Measurements from ENCODE around the gene KCNIP4. TPM values are rescaled to one million over a fixed set of nuclear protein-coding genes. Genes with fewer than 3 reads are reported as not detected.

Gene KCNIP4
- total and polyA plus RNA-seq, 3 donors from 2014 or later = 0.68 TPM; not detected in 2

- H3K9me3 ChIP-seq = no peaks in the 10 kb centered on the region
- 68 to 85% methylated on average over 5 of the region's 5 CpGs for WGBS, 2 donors
- H3K36me3 ChIP-seq (ENCODE audit: low read depth, missing control alignments) = no peaks in the 10 kb centered on the region
- no peak for DNase-seq
- intact Hi-C loops (cut with DNase I; ENCODE audit: low total_unique reads) = no loop called here
- TF ChIP-seq CTCF (IDR thresholded peaks at IDR 0.05) (no peak), POLR2A (IDR thresholded peaks at IDR 0.05) (no peak)
- no peak overlapping the region for H3K27ac ChIP-seq
- no peak overlapping the region for H3K4me3 ChIP-seq
- H3K4me1 ChIP-seq = no peaks in the 10 kb centered on the region
- H3K27me3 ChIP-seq = no peaks in the 10 kb centered on the region
Measured at GRCh38 chr4:21517126-21517859, 431.3 kb downstream of the KCNIP4 start.

GRCh38 chr4:21514022-21514694 is 434.4 kb downstream of the KCNIP4 start:
- intact Hi-C loops (cut with DNase I; ENCODE audit: low total_unique reads) = no loop called here
- no peak for DNase-seq
- no peaks in the 10 kb centered on the region for H3K36me3 ChIP-seq (ENCODE audit: low read depth, missing control alignments)
- no peaks in the 10 kb centered on the region for H3K9me3 ChIP-seq
- TF ChIP-seq POLR2A (IDR thresholded peaks at IDR 0.05) (no peak), CTCF (IDR thresholded peaks at IDR 0.05) (no peak)
- H3K4me1 ChIP-seq = no peaks in the 10 kb centered on the region
- 48 to 51% methylated on average over 4 of the region's 4 CpGs for WGBS, 2 donors
- H3K27me3 ChIP-seq = no peaks in the 10 kb centered on the region
- H3K27ac ChIP-seq = no peak overlapping the region
- no peak overlapping the region for H3K4me3 ChIP-seq

GRCh38 chr4:21512353-21512752 is 436.2 kb downstream of the KCNIP4 start:
- 84 to 90% methylated on average over 1 of the region's 1 CpG for WGBS, 2 donors
- Histone ChIP-seq H3K36me3 (ENCODE audit: low read depth, missing control alignments) (no peaks in the 10 kb centered on the region), H3K27ac (no peak overlapping the region), H3K4me3 (no peak overlapping the region), H3K9me3 (no peaks in the 10 kb centered on the region), H3K27me3 (no peaks in the 10 kb centered on the region), H3K4me1 (no peaks in the 10 kb centered on the region)
- TF ChIP-seq CTCF (IDR thresholded peaks at IDR 0.05) = peak in 2 of 3 experiments; percentile 21 to 28
- TF ChIP-seq POLR2A (IDR thresholded peaks at IDR 0.05) = no peak
- DNase-seq = peak; percentile 17
- intact Hi-C loops (cut with DNase I; ENCODE audit: low total_unique reads) = no loop called here

- Histone ChIP-seq H3K36me3 (ENCODE audit: low read depth, missing control alignments) (no peaks in the 10 kb centered on the region), H3K4me1 (no peaks in the 10 kb centered on the region), H3K4me3 (no peak overlapping the region), H3K27me3 (no peaks in the 10 kb centered on the region), H3K27ac (no peak overlapping the region), H3K9me3 (no peaks in the 10 kb centered on the region)
- intact Hi-C loops (cut with DNase I; ENCODE audit: low total_unique reads) = loop anchor here (10.0 kb wide), 1 partner anchor 257 kb away; no protein-coding TSS in a partner anchor
- DNase-seq = no peak
- no peak for TF ChIP-seq POLR2A (IDR thresholded peaks at IDR 0.05)
- 89 to 96% methylated on average over 4 of the region's 4 CpGs for WGBS, 2 donors
Measured at GRCh38 chr4:21507439-21507838, 441.1 kb downstream of the KCNIP4 start.

- TF ChIP-seq CTCF (IDR thresholded peaks at IDR 0.05) = no peak
- TF ChIP-seq POLR2A (IDR thresholded peaks at IDR 0.05) = no peak
- no peak overlapping the region for H3K27ac ChIP-seq
- no peaks in the 10 kb centered on the region for H3K4me1 ChIP-seq
- H3K36me3 ChIP-seq (ENCODE audit: low read depth, missing control alignments) = no peaks in the 10 kb centered on the region
- no peak overlapping the region for H3K4me3 ChIP-seq
- intact Hi-C loops (cut with DNase I; ENCODE audit: low total_unique reads) = no loop called here
- no peaks in the 10 kb centered on the region for H3K27me3 ChIP-seq
- WGBS, 2 donors = 75 to 76% methylated on average over 1 of the region's 1 CpG
- H3K9me3 ChIP-seq = no peaks in the 10 kb centered on the region
- no peak for DNase-seq
Measured at GRCh38 chr4:21490682-21491081, 457.9 kb downstream of the KCNIP4 start.
